Activated CD4-positive, alpha-beta T cell treated with anti-CD3 and anti-CD28 coated beads, Interleukin-2, amount 50 U/mL, for 16 hours (primary cell): ENCODE measurements around the gene GPR78.
"Not testable (repeated sequence)": the region's sequence is repeated elsewhere in the genome, so short reads cannot be mapped to it uniquely, and the experiment has no call there.

ENCODE experiments used
- DNase-seq: peaks from one replicate; pipeline ENCODE4 v3.0.0-alpha.2; 2020

The GPR78 gene

GRCh38 chr4:8568068-8568668, 12.0 kb upstream of the GPR78 start:
- no peak for DNase-seq

GRCh38 chr4:8570201-8570600, 10.0 kb upstream of the GPR78 start:
- DNase-seq, result no peak

GRCh38 chr4:8571702-8572685, 8.2 kb upstream of the GPR78 start:
- DNase-seq, result no peak

DNA sequence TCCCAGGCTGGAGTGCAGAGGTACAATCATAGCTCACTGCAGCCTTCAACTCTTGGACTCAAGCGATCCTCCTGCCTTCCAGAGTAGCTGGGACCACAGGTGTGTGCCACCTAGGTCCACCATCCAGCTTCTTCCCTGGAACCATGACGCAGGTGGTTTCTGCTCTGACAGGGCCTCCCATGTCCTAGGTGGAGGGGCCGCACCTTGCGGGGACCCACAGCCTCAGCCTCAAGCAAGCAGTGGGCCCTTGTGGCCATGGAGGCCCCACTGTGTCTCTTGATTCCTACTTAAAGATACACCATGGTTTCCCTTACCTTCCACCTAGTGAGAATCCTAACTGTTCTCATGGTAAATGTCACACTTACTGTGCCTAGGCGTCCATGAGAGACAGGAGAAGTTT, 6.9 kb upstream of the GPR78 start:
- no peak for DNase-seq

DNA sequence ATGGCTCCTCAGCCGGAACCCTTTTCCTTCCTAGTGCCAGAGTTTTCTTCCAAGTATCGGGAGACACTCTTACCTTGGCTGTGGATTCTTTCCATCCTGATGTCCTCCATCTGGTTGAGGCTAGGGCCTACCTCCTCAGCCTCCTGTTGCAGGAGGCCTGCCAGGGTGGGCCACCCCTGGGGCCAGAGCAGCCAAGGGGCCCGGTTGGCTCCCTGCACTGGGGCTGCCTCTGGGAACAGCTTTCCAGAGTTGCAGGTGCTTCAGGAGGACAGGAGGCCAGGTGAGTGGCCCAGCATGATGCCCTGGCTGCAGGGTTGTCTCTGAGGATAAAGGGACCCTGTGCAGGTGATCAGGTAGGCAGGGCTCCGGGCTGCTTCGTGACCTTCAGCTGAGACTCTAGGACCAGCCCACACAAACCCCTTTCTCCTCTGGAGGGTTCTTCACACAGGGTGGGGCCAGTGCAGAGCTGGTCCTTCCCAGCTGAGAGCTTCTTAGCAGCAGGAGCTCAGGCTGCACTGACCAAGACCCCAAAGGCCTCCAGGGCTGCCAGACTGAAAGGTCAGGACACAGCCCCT, 5.3 kb upstream of the GPR78 start:
- no peak for DNase-seq

DNA sequence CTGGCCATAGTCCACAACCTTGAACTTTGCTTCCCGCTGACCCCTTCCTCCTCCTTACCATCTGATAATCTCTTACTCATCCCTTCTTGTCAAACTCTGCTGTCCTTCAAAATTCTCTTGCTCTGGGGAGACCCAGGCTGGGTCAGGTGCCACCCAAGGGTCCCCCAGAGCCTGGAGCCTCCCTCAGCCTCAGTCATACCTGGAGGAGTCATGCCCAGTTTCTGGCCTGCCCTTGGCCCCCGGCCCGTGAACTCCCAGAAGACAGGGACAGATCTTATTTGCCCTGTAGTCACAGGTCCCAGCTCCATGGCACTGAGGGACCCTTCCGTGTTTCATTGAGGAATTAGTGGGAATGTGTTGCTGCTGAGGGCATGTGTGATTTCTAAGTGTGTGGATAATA, 4.7 kb upstream of the GPR78 start:
- no peak for DNase-seq

- not testable (repeated sequence) for DNase-seq
These were observed 3.6 kb upstream of the GPR78 start for GRCh38 chr4:8576591-8576990.

DNA sequence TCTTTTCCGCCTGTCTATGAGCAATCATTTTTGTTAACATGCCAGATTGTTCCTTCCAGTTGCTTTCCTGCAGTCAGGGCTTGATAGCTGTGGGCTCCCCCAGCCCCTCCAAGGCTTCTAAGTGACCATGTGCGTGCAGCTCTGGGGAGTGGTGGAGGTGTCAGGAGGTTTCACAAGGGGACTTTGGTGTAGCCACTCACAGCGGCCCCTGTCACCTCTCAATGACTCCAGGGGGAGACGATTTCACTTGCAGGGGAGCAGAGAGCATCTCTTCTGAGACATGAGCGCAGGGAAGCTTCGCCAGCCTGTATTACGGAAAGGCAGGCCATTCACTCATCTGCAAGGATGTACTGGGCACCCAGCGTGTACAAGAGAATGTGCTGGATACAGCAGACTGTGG, 3.1 kb upstream of the GPR78 start:
- no peak for DNase-seq

DNA sequence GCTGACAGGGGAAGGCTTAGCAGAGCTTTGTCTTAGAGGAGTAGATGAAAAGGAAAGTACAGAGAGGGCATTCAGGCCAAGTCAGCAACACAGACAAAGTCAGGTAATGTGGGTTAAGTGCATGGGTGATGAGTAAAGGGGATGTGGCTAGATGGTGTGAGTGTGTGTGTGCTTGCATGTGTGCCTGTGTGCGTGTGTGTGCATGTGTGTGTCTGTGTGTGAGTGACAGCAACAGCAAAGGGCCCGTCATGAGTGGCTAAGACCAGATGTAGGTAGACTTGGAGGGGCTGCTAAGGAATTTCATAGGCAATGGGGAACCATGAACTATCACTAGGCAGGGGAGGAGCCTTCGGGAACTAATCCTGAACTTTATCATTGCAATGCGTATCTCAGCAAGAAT, 2.2 kb upstream of the GPR78 start:
- no peak for DNase-seq

GRCh38 chr4:8578717-8579116, 1.5 kb upstream of the GPR78 start:
- DNase-seq, result no peak

GRCh38 chr4:8579526-8580320, 469 bp upstream of the GPR78 start:
- DNase-seq, result no peak

- DNase-seq, result no peak
These were observed 1.1 kb downstream of the GPR78 start for GRCh38 chr4:8581094-8581861.

- no peak for DNase-seq
These were observed 1.8 kb downstream of the GPR78 start for GRCh38 chr4:8582016-8582415.

GRCh38 chr4:8582436-8582835, 2.2 kb downstream of the GPR78 start:
- no peak for DNase-seq

GRCh38 chr4:8582941-8583654, 2.9 kb downstream of the GPR78 start:
- no peak for DNase-seq

- DNase-seq, result no peak
These were observed 3.4 kb downstream of the GPR78 start for GRCh38 chr4:8583655-8584025.

DNA sequence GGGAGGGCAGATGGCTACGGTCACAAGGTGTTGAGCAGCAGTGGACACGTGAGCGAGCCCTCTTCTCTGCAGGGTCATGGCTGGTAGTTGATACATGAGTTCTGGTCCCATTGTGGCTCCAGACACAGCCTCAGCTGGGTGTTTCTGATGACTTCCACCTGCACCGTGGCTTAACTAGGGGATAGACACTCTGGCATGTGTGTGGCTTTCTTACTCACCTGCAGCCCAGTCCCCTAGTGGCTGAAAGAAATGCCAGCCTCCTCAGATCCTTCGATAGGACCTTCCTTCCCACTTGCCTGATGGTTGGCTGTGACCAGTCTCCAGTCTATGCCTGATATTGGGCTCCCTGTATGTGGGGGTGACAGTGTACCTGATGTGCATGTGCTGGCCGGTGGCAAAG, 5.0 kb downstream of the GPR78 start:
- no peak for DNase-seq

- DNase-seq, result no peak
These were observed 5.6 kb downstream of the GPR78 start for GRCh38 chr4:8585721-8586212.

DNA sequence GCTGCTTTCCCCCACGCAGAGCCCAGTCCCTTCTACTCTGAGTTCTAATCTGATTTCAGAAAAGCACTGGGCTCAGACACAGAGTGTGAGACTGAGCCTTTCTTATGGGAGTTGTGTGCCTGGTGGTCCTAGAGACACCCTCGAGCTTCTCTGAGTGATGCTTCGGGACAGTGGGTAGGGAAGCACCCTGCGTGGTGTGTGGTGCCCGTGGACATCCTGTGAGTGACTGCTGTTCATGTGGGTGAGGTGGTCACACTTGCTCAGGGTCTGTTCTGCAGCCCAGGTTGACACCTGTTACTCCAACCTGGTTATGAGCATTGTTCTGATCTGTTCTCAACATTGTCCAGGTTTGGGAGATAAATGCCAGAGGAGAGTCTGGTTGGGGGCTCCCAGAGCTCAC, 6.1 kb downstream of the GPR78 start:
- no peak for DNase-seq

DNA sequence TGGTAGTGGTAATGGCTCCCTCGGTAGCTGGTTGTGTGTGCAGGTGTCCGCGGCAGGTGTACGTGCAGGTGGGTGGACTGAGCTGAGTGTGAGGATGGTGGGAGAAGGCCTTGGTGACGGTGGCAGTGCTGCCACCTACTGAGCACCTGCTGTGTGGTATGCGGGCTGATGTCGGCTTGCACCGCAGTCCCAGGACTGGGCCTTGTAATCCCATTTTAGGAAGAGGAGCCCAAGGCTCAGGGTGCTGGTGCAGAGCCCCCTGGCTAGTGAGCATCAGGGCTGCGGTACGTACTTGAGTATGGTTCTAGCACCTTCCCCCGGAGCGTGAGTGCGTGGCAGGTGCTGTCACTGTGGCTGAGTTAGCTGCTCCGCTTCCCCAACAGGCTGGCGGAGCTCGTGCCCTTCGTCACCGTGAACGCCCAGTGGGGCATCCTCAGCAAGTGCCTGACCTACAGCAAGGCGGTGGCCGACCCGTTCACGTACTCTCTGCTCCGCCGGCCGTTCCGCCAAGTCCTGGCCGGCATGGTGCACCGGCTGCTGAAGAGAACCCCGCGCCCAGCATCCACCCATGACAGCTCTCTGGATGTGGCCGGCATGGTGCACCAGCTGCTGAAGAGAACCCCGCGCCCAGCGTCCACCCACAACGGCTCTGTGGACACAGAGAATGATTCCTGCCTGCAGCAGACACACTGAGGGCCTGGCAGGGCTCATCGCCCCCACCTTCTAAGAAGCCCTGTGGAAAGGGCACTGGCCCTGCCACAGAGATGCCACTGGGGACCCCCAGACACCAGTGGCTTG, 6.7 kb downstream of the GPR78 start:
- no peak for DNase-seq
